Nephron (organoid): ENCODE measurements around the gene COPS7B.
"Not testable (repeated sequence)": the region's sequence is repeated elsewhere in the genome, so short reads cannot be mapped to it uniquely, and the experiment has no call there.

Experiments used
- H3K27ac Mint-ChIP-seq, 3 experiments: 2 replicates each; pipeline ENCODE4 v1.8.0; 2020; ENCODE audit warnings: mixed read lengths in 3 of 3, mild to moderate bottlenecking in 2 of 3, moderate library complexity in 1 of 3
- H3K27me3 Mint-ChIP-seq: 2 replicates; pipeline ENCODE4 v1.8.0; 2021; ENCODE audit warnings: low read depth, mild to moderate bottlenecking, moderate library complexity, mixed read lengths
- H3K36me3 Mint-ChIP-seq: 2 replicates; pipeline ENCODE4 v1.8.0; 2020; ENCODE audit warnings: low read depth, mixed read lengths
- H3K4me1 Mint-ChIP-seq: 2 replicates; pipeline ENCODE4 v1.8.0; 2020; ENCODE audit warnings: mixed read lengths
- H3K4me3 Mint-ChIP-seq, 3 experiments: 2 replicates each; pipeline ENCODE4 v1.8.0; 2020; ENCODE audit warnings: mild to moderate bottlenecking in 3 of 3, mixed read lengths in 3 of 3, moderate library complexity in 2 of 3
- H3K9me3 Mint-ChIP-seq: 2 replicates; pipeline ENCODE4 v1.8.0; 2020; ENCODE audit warnings: mixed read lengths
- CTCF ChIP-seq, 3 experiments: fragments of 200-600 bp; sonication (generic); IDR thresholded peaks; one replicate each; pipeline ENCODE4 v1.5.0; 2021; ENCODE audit warnings: antibody characterized with exemption in 3 of 3; ENCODE audit not compliant: unreplicated experiment in 3 of 3

Gene COPS7B

DNA sequence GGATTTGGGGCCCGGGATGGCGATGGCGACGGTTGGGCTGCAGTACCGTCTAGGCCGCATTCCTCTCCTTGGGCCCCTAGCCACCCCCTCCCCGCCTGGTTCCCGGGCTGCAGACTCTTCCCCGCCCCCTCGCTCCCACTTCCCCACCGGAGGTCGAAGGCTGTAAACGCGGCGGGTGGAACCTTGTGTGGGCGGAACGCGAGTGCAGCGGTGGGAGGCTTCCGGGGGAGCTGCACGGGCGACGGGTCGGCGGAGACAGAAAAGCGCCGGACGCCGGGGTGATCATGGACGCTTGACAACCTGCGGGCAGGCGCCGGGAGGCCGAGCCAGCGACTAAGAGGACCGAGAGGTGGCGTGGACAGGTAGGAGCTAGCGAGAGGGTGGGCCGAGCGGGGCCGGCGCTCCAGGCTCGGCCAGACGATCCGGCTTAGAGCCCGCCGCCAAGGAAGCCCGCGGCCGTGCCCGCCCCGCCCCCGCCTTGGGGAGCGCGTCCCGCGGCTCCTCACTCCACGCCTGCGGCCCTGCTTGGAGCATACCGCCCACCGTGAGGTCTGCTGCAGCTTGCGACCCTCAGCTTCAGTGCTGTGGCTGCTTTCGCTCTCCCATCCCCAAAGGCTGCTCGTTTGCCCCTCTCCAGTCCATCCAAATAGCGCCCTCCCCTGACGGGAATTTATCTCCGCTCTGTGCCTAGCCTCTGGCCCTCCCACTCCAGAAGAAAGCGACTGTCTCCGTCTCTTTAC lies at the start of gene COPS7B:
COPS7B (plus strand) TSS at position 269 of the 740 bp plus-strand sequence. CDS start 2,126 bp downstream, outside the sequence.
- Mint-ChIP-seq H3K27ac (peak within 1 kb of the TSS; percentile 94 to 98 (median 98)), H3K36me3 (peaks cover 20% of the 10 kb centered on the region), H3K4me3 (peak within 1 kb of the TSS; percentile 92 to 95 (median 93)), H3K9me3 (no peaks in the 10 kb centered on the region), H3K4me1 (peaks cover 55% of the 10 kb centered on the region), H3K27me3 (no peaks in the 10 kb centered on the region)
- TF ChIP-seq CTCF (IDR thresholded peaks at IDR 0.05; ENCODE audit: unreplicated experiment in 3 of 3), result peak; percentile 18 to 50 (median 35)

GRCh38 chr2:231737761-231738160 lies 48.5 kb upstream of the COPS7B start:
- no peaks in the 10 kb centered on the region for H3K27me3 Mint-ChIP-seq
- no peak overlapping the region for H3K27ac Mint-ChIP-seq
- H3K9me3 Mint-ChIP-seq, result no peaks in the 10 kb centered on the region
- no peak overlapping the region for H3K4me3 Mint-ChIP-seq
- H3K4me1 Mint-ChIP-seq, result no peaks in the 10 kb centered on the region
- no peak for TF ChIP-seq CTCF (IDR thresholded peaks at IDR 0.05; ENCODE audit: unreplicated experiment in 3 of 3)
- H3K36me3 Mint-ChIP-seq, result peaks cover 29% of the 10 kb centered on the region

- H3K27ac Mint-ChIP-seq, result no peak overlapping the region
- no peaks in the 10 kb centered on the region for H3K4me1 Mint-ChIP-seq
- no peak for TF ChIP-seq CTCF (IDR thresholded peaks at IDR 0.05; ENCODE audit: unreplicated experiment in 3 of 3)
- no peaks in the 10 kb centered on the region for H3K9me3 Mint-ChIP-seq
- no peak overlapping the region for H3K4me3 Mint-ChIP-seq
- peaks cover 6% of the 10 kb centered on the region for H3K36me3 Mint-ChIP-seq
- no peaks in the 10 kb centered on the region for H3K27me3 Mint-ChIP-seq
Measured at GRCh38 chr2:231743376-231744116, 42.7 kb upstream of the COPS7B start.

GRCh38 chr2:231745303-231746038 lies 40.8 kb upstream of the COPS7B start:
- Mint-ChIP-seq H3K4me1 (no peaks in the 10 kb centered on the region), H3K36me3 (no peaks in the 10 kb centered on the region)
- no peak for TF ChIP-seq CTCF (IDR thresholded peaks at IDR 0.05; ENCODE audit: unreplicated experiment in 3 of 3)

DNA sequence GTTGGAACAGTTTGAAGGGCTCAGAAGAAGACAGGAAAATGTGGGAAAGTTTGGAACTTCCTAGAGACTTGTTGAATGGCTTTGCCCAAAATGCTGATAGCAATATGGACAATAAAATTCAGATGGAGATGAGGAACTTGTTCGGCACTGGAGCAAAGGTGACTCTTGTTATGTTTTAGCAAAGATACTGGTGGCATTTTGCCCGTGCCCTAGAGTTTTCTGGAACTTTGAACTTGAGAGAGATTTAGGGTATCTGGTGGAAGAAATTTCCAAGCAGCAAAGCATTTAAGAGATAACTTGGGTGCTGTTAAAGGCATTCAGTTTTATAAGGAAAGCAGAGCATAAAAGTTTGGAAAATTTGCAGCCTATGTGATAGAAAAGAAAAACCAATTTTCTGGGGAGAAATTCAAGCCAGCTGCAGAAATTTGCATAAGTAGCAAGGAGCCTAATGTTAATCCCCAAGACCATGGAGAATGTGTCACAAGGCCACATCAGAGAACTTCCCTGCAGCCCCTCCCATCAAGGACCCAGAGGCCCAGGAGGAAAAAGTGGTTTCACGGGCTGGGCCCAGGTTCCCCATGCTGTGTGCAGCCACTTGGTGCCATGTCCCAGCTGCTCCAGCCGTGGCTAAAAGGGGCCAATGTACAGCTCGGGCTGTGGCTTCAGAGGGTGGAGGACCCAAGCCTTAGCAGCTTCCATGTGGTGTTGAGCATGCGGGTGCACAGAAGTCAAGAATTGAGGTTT lies 37.9 kb upstream of the COPS7B start:
- H3K4me3 Mint-ChIP-seq, H3K9me3 Mint-ChIP-seq, H3K27ac Mint-ChIP-seq, H3K4me1 Mint-ChIP-seq, H3K36me3 Mint-ChIP-seq, H3K27me3 Mint-ChIP-seq: not testable (repeated sequence)

More at GRCh38 chr2:231745303-231746038, 40.8 kb upstream of the COPS7B start:
- Mint-ChIP-seq H3K9me3 (no peaks in the 10 kb centered on the region), H3K27ac (no peak overlapping the region), H3K27me3 (no peaks in the 10 kb centered on the region), H3K4me3 (no peak overlapping the region)

DNA sequence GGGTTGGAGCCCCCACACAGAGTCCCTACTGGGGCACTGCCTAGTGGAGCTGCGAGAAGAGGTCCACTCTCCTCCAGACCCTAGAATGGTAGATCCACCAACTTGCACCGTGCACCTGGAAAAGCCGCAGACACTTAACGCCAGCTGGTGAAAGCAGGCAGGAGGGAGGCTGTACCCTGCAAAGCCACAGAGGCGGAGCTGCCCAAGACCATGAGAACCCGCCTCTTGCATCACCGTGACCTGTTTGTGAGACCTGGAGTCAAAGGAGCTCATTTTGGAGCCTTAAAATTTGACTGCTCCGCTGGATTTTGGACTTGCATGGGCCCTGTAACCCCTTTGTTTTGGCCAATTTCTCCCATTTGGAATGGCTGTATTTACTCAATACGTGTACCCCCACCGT lies 37.2 kb upstream of the COPS7B start:
- H3K4me3 Mint-ChIP-seq, H3K4me1 Mint-ChIP-seq, H3K27me3 Mint-ChIP-seq, H3K27ac Mint-ChIP-seq, H3K36me3 Mint-ChIP-seq, H3K9me3 Mint-ChIP-seq: not testable (repeated sequence)
